ENCODE data around the gene MAPT.

MAPT gene

GRCh38 chr17:45979137-45979536 is 84.8 kb downstream of the MAPT start:
- no peak for DNase-seq (ENCODE audit: extremely low read depth, insufficient read length)
- H3K4me3 ChIP-seq (replicated peaks; ENCODE audit: low read depth, low read length) = no peak overlapping the region
- TF ChIP-seq, protein P1, sequence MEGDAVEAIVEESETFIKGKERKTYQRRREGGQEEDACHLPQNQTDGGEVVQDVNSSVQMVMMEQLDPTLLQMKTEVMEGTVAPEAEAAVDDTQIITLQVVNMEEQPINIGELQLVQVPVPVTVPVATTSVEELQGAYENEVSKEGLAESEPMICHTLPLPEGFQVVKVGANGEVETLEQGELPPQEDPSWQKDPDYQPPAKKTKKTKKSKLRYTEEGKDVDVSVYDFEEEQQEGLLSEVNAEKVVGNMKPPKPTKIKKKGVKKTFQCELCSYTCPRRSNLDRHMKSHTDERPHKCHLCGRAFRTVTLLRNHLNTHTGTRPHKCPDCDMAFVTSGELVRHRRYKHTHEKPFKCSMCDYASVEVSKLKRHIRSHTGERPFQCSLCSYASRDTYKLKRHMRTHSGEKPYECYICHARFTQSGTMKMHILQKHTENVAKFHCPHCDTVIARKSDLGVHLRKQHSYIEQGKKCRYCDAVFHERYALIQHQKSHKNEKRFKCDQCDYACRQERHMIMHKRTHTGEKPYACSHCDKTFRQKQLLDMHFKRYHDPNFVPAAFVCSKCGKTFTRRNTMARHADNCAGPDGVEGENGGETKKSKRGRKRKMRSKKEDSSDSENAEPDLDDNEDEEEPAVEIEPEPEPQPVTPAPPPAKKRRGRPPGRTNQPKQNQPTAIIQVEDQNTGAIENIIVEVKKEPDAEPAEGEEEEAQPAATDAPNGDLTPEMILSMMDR (IDR thresholded peaks at IDR 0.05; ENCODE audit: insufficient read depth, low read length, poor library complexity, severe bottlenecking) = no peak
- peaks cover 4% of the 10 kb centered on the region for H3K27me3 ChIP-seq (replicated peaks; ENCODE audit: control insufficient read depth, insufficient read depth, low read length)
- no peaks in the 10 kb centered on the region for H3K36me3 ChIP-seq (ENCODE audit: control insufficient read depth, insufficient read depth, low read length)

DNA sequence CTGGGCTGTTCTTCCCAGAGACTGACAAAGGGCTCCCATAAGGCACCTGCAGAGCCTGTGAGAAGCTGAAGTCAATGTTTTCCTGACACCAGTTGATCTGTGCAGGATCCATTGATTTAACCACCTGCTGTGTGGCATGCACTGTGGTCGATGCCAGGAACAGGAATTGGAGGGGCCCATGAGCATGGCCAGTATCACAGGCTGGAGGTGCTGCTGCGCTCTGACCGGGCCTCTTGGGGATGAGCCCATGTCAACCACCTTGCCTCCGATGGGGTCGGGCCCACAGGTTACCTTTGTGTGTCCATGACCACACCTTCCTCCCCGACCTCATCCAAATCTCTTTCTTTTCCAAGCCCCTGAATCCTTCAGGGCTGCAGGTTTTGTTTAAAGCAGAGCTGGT is 86.5 kb downstream of the MAPT start:
- H3K4me3 ChIP-seq (replicated peaks; ENCODE audit: low read depth, low read length) = no peak overlapping the region
- DNase-seq (ENCODE audit: extremely low read depth, insufficient read length) = no peak
- TF ChIP-seq, protein P1 (IDR thresholded peaks at IDR 0.05; ENCODE audit: insufficient read depth, low read length, poor library complexity, severe bottlenecking) = no peak
- no peaks in the 10 kb centered on the region for H3K36me3 ChIP-seq (ENCODE audit: control insufficient read depth, insufficient read depth, low read length)
- H3K27me3 ChIP-seq (replicated peaks; ENCODE audit: control insufficient read depth, insufficient read depth, low read length) = peaks cover 4% of the 10 kb centered on the region

- H3K27me3 ChIP-seq (replicated peaks; ENCODE audit: control insufficient read depth, insufficient read depth, low read length) = peaks cover 4% of the 10 kb centered on the region; the same call in 1 of the 2 replicates
- TF ChIP-seq, protein P1 (IDR thresholded peaks at IDR 0.05; ENCODE audit: insufficient read depth, low read length, poor library complexity, severe bottlenecking) = no peak
- no peaks in the 10 kb centered on the region for H3K36me3 ChIP-seq (ENCODE audit: control insufficient read depth, insufficient read depth, low read length)
- no peak overlapping the region for H3K4me3 ChIP-seq (replicated peaks; ENCODE audit: low read depth, low read length)
- DNase-seq (ENCODE audit: extremely low read depth, insufficient read length) = no peak
These were observed 87.0 kb downstream of the MAPT start for GRCh38 chr17:45981306-45981705.

DNA sequence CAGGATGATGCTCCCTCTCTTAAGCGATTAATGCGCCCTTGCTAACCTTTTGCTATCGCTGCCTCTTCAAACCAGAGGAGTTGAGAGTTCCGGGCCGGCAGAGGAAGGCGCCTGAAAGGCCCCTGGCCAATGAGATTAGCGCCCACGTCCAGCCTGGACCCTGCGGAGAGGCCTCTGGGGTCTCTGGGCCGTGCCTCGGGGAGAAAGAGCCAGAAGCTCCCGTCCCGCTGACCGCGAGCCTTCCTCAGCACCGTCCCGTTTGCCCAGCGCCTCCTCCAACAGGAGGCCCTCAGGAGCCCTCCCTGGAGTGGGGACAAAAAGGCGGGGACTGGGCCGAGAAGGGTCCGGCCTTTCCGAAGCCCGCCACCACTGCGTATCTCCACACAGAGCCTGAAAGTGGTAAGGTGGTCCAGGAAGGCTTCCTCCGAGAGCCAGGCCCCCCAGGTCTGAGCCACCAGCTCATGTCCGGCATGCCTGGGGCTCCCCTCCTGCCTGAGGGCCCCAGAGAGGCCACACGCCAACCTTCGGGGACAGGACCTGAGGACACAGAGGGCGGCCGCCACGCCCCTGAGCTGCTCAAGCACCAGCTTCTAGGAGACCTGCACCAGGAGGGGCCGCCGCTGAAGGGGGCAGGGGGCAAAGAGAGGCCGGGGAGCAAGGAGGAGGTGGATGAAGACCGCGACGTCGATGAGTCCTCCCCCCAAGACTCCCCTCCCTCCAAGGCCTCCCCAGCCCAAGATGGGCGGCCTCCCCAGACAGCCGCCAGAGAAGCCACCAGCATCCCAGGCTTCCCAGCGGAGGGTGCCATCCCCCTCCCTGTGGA is 88.6 kb downstream of the MAPT start:
- Histone ChIP-seq H3K36me3 (ENCODE audit: control insufficient read depth, insufficient read depth, low read length) (no peaks in the 10 kb centered on the region), H3K4me3 (replicated peaks; ENCODE audit: low read depth, low read length) (no peak overlapping the region), H3K27me3 (replicated peaks; ENCODE audit: control insufficient read depth, insufficient read depth, low read length) (peaks cover 1% of the 10 kb centered on the region; the same call in 1 of the 2 replicates)
- DNase-seq (ENCODE audit: extremely low read depth, insufficient read length) = no peak
- TF ChIP-seq, protein P1 (IDR thresholded peaks at IDR 0.05; ENCODE audit: insufficient read depth, low read length, poor library complexity, severe bottlenecking) = no peak

- peaks cover 1% of the 10 kb centered on the region; the same call in 1 of the 2 replicates for H3K27me3 ChIP-seq (replicated peaks; ENCODE audit: control insufficient read depth, insufficient read depth, low read length)
- H3K36me3 ChIP-seq (ENCODE audit: control insufficient read depth, insufficient read depth, low read length) = no peaks in the 10 kb centered on the region
- DNase-seq (ENCODE audit: extremely low read depth, insufficient read length) = no peak
- H3K4me3 ChIP-seq (replicated peaks; ENCODE audit: low read depth, low read length) = no peak overlapping the region
- TF ChIP-seq, protein P1 (IDR thresholded peaks at IDR 0.05; ENCODE audit: insufficient read depth, low read length, poor library complexity, severe bottlenecking) = no peak
These were observed 89.4 kb downstream of the MAPT start for GRCh38 chr17:45983614-45984310.

Measured in GM06990 (cell line).